ENCODE results near the gene CA10. TPM values are rescaled to one million over a fixed set of nuclear protein-coding genes. Genes with fewer than 3 reads are reported as not detected.

CA10 gene
- total and polyA plus RNA-seq, 2 experiments from 2014 or later = 0.33 TPM; not detected in 1

DNA sequence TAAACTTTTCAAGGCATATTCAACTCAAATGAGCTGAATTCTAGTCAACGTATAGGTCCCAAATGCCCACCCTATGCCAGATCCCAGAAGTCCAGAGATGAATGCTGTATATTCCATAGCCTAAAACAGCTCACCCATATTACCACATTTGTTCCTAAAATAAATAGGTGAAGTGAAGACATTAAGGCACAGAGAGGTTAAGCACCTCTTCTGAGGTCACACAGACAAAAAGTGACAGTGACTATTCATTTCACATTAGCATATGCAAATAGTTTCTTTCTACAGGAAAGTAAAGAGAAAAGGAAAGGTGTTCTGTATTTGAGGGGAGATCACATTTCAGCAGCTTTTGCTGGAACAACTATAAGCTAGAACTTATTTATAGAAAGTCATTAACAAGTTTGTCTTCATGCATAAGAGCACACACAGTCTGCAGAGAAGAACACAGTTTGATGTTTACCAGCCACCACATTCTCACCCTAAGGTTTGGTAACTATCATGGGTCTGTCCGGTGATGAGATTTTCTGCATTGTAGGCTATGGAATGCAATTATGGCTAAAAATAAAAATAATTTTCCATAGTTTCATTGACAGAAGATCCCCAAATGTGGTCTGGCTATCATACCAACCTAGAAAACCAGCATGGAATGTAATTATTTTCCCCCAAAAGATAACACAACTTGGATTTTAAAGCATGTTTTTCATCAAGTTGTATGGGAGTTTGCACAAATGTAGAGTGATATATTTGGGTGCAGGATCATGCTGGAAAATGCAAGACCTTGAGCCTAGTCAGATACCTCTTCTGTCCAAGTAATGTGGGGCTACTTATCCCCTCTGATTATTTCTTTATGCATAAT, 496.1 kb downstream of the CA10 start:
- 81% methylated on average over 2 of the region's 2 CpGs for WGBS (ENCODE audit: low lambda C conversion rate, missing lambda C conversion rate)
- Histone ChIP-seq H3K27me3 (peaks cover 3% of the 10 kb centered on the region), H3K9me2 (replicated peaks; ENCODE audit: insufficient read depth) (no peaks in the 10 kb centered on the region), H3K4me3 (no peak overlapping the region), H3K79me2 (no peaks in the 10 kb centered on the region), H3K4me2 (no peak overlapping the region), H4K20me1 (ENCODE audit: insufficient read depth, poor library complexity, severe bottlenecking) (no peaks in the 10 kb centered on the region), H3K9me3 (ENCODE audit: low read depth) (no peaks in the 10 kb centered on the region), H3K27ac (no peak overlapping the region), H3K4me1 (ENCODE audit: insufficient read depth) (no peaks in the 10 kb centered on the region), H2AFZ (no peak overlapping the region), H3K36me3 (replicated peaks; ENCODE audit: insufficient read depth, low read depth) (no peaks in the 10 kb centered on the region)
- TF ChIP-seq EZH2phosphoT487 (IDR thresholded peaks at IDR 0.05; ENCODE audit: low read depth, severe bottlenecking, unreplicated experiment) (no peak), EZH2 (IDR thresholded peaks at IDR 0.05; ENCODE audit: borderline replicate concordance) (no peak)
- TF ChIP-seq, protein P1, sequence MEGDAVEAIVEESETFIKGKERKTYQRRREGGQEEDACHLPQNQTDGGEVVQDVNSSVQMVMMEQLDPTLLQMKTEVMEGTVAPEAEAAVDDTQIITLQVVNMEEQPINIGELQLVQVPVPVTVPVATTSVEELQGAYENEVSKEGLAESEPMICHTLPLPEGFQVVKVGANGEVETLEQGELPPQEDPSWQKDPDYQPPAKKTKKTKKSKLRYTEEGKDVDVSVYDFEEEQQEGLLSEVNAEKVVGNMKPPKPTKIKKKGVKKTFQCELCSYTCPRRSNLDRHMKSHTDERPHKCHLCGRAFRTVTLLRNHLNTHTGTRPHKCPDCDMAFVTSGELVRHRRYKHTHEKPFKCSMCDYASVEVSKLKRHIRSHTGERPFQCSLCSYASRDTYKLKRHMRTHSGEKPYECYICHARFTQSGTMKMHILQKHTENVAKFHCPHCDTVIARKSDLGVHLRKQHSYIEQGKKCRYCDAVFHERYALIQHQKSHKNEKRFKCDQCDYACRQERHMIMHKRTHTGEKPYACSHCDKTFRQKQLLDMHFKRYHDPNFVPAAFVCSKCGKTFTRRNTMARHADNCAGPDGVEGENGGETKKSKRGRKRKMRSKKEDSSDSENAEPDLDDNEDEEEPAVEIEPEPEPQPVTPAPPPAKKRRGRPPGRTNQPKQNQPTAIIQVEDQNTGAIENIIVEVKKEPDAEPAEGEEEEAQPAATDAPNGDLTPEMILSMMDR (IDR thresholded peaks at IDR 0.05; ENCODE audit: poor library complexity) = no peak
- no peak for DNase-seq (ENCODE audit: low spot score)

DNA sequence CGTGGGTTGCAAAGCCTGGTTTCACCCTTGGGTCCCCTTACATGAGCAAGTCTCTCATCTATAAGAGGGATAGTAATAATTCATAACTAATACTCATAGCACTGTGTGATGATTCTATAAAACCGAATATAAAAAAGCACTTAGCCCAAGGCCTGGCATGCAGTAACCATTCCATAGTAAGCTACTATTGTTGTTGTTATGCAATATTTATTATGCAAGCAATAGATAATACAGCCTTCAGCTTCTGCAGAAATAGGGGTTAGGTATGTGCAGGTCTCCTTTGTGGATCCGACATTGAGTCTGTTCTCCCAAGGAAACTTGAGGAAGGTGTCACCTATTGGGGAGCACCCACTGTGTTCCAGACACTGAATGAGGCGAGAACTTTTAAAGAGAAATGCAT, 497.1 kb downstream of the CA10 start:
- no peaks in the 10 kb centered on the region for H3K9me2 ChIP-seq (replicated peaks; ENCODE audit: insufficient read depth)
- no peaks in the 10 kb centered on the region for H3K4me1 ChIP-seq (ENCODE audit: insufficient read depth)
- no peak overlapping the region for H3K27ac ChIP-seq
- no peak for TF ChIP-seq EZH2phosphoT487 (IDR thresholded peaks at IDR 0.05; ENCODE audit: low read depth, severe bottlenecking, unreplicated experiment)
- TF ChIP-seq, protein P1 (IDR thresholded peaks at IDR 0.05; ENCODE audit: poor library complexity) = no peak
- no peak for TF ChIP-seq EZH2 (IDR thresholded peaks at IDR 0.05; ENCODE audit: borderline replicate concordance)
- H2AFZ ChIP-seq = no peak overlapping the region
- no peak overlapping the region for H3K4me3 ChIP-seq
- no peak overlapping the region for H3K4me2 ChIP-seq
- H3K36me3 ChIP-seq (replicated peaks; ENCODE audit: insufficient read depth, low read depth) = no peaks in the 10 kb centered on the region
- no peaks in the 10 kb centered on the region for H4K20me1 ChIP-seq (ENCODE audit: insufficient read depth, poor library complexity, severe bottlenecking)
- no peaks in the 10 kb centered on the region for H3K79me2 ChIP-seq
- DNase-seq (ENCODE audit: low spot score) = no peak
- no peaks in the 10 kb centered on the region for H3K9me3 ChIP-seq (ENCODE audit: low read depth)
- 75% methylated on average over 4 of the region's 4 CpGs for WGBS (ENCODE audit: low lambda C conversion rate, missing lambda C conversion rate)
- H3K27me3 ChIP-seq = peaks cover 3% of the 10 kb centered on the region

DNA sequence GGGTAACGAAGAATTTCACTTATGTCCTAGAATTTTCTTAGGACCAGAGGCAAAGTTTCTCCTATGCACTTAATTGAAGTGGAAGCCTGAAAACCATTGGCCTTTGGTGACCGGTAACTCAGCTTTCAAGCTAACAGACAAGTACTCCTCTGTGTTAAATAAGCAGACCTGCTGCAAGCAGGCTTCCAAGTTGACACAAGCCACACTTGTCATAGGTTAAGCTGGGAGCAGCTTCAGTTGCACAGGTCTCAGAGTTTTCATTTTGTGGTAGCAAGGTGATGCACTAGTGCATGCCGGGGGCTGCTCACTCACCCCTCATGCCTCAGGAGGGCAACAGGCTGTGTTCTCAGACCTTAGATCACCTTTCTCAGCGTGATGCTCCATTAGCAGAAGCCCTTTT, 498.2 kb downstream of the CA10 start:
- TF ChIP-seq, protein P1 (IDR thresholded peaks at IDR 0.05; ENCODE audit: poor library complexity) = no peak
- TF ChIP-seq EZH2phosphoT487 (IDR thresholded peaks at IDR 0.05; ENCODE audit: low read depth, severe bottlenecking, unreplicated experiment) (no peak), EZH2 (IDR thresholded peaks at IDR 0.05; ENCODE audit: borderline replicate concordance) (no peak)
- H3K4me3 ChIP-seq = no peak overlapping the region
- H2AFZ ChIP-seq = no peak overlapping the region
- H3K9me2 ChIP-seq (replicated peaks; ENCODE audit: insufficient read depth) = no peaks in the 10 kb centered on the region
- no peak for DNase-seq (ENCODE audit: low spot score)
- 73% methylated on average over 4 of the region's 4 CpGs for WGBS (ENCODE audit: low lambda C conversion rate, missing lambda C conversion rate)
- H4K20me1 ChIP-seq (ENCODE audit: insufficient read depth, poor library complexity, severe bottlenecking) = no peaks in the 10 kb centered on the region
- peaks cover 7% of the 10 kb centered on the region for H3K27me3 ChIP-seq
- H3K4me1 ChIP-seq (ENCODE audit: insufficient read depth) = no peaks in the 10 kb centered on the region
- H3K36me3 ChIP-seq (replicated peaks; ENCODE audit: insufficient read depth, low read depth) = no peaks in the 10 kb centered on the region
- no peak overlapping the region for H3K4me2 ChIP-seq
- H3K79me2 ChIP-seq = no peaks in the 10 kb centered on the region
- H3K9me3 ChIP-seq (ENCODE audit: low read depth) = no peaks in the 10 kb centered on the region
- no peak overlapping the region for H3K27ac ChIP-seq
